ENCODE measurements around the gene HNRNPL.

DNA sequence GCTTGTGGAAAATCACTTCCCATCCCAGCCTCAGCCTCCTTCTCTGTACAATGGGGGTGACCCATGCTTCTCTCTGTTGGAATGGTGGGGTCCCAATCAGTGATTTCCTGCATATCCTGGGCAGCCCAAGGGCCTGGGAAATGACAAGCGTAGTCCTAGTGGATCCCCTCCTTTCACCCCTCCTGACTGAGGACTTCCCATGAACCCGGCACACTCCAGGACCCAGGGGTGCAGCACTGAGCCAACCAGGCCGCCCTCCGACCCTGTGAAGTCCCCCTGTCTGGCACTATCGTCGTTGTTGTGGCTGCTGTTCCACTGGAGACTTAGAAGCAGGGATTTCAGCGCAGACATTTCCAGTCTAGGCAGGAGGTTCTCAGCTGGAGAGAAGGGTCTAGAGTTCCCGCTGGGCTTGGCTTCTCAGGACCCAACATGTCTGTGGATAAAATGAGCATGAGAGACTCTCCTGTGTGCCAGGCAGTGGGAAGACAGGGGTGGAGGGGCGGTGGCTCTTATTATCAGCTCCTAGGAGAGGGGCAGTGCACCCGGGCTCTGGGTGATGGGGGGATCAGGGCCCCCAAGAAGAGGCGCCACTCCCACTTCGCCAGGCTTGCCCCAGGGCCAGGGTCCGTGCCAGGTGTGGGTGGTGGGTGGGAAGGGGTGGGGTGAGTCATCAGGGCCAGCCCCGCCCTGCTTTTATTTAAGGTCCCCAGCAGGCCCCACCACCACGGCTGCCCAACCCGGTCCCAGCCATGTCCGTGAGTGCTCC is 61.1 kb downstream of the HNRNPL start, which contains the start of gene LGALS7B:
- TF ChIP-seq CTCF (conservative IDR thresholded peaks at IDR 0.05; ENCODE audit: low read length) (no peak), EZH2phosphoT487 (IDR thresholded peaks at IDR 0.05; ENCODE audit: borderline replicate concordance) (no peak)

Data from Loucy (cell line).